Heart right ventricle (tissue), 16 donors: ENCODE measurements around the gene GTF2H4. TPM values are rescaled to one million over a fixed set of nuclear protein-coding genes. Genes with fewer than 3 reads are reported as not detected.

ENCODE experiments used
- ATAC-seq, 8 donors: fragments of 200-7000 bp; cut with Tn5 transposase; one replicate each; pipeline ENCODE4 v1.9.1; 2020; ENCODE audit warnings: mild to moderate bottlenecking in 8 of 8, moderate library complexity in 8 of 8, moderate number of reproducible peaks in 1 of 8
- DNase-seq, 2 donors: peaks; one replicate each; pipeline ENCODE4 v3.0.0-alpha.2; 2020
- H3K27ac ChIP-seq, 10 donors: fragments of 200-600 bp; sonication (generic) in 2 of 10; one replicate each; pipeline versions ENCODE4 v1.5.0 to v1.8.0; 2020 to 2022; ENCODE audit warnings: mild to moderate bottlenecking in 3 of 10
- H3K27me3 ChIP-seq, 7 donors: fragments of 200-600 bp; one replicate each; pipeline ENCODE4 v1.8.0; 2021 to 2022; ENCODE audit warnings: mild to moderate bottlenecking in 2 of 7
- H3K36me3 ChIP-seq, 9 donors: fragments of 200-600 bp; sonication (generic) in 1 of 9; one replicate each; pipeline versions ENCODE4 v1.5.0 to v1.8.0; 2020 to 2022; ENCODE audit warnings: mild to moderate bottlenecking in 2 of 9
- H3K4me1 ChIP-seq, 9 donors: fragments of 200-600 bp; sonication (generic) in 1 of 9; one replicate each; pipeline versions ENCODE4 v1.5.0 to v1.8.0; 2020 to 2022; ENCODE audit warnings: mild to moderate bottlenecking in 4 of 9
- H3K4me3 ChIP-seq, 10 donors: fragments of 200-600 bp; sonication (generic) in 2 of 10; one replicate each; pipeline versions ENCODE4 v1.5.0 to v1.8.0; 2020 to 2022; ENCODE audit warnings: mild to moderate bottlenecking in 7 of 10, moderate library complexity in 2 of 10
- H3K9me3 ChIP-seq, 11 donors: fragments of 200-600 bp in 10 of 11; sonication (generic) in 2 of 11; one replicate each; pipeline versions ENCODE4 v1.5.0 to v1.8.0; 2013 to 2022; ENCODE audit warnings: mild to moderate bottlenecking in 2 of 11, control low read depth in 1 of 11, moderate library complexity in 1 of 11
- CTCF ChIP-seq, 9 donors: fragments of 200-600 bp; sonication (generic) in 2 of 9; IDR thresholded peaks; one replicate each; pipeline versions ENCODE4 v1.5.0 to v1.8.0; 2021 to 2022; ENCODE audit warnings: antibody characterized with exemption in 9 of 9, mild to moderate bottlenecking in 5 of 9, moderate library complexity in 1 of 9
- WGBS, 2 donors: extraction: QIAGEN DNeasy Blood & Tissue Kit; methylation state at CpG; one replicate each; pipeline ENCODE4 v1.1.7; 2013; ENCODE audit warnings: inconsistent platforms in 1 of 2; 5-methylcytosine and 5-hydroxymethylcytosine counted together
- intact Hi-C, 10 donors: fragments of 100-400 bp; cut with DNase I; formaldehyde crosslinking; loops; one replicate each; pipeline versions ENCODE4 v1.11.1 to v1.14.2; 2022
- polyA plus RNA-seq, 2 donors: library from polyadenylated mRNA; stranded (reverse); fragments of 200-250 nt; gene quantifications; one replicate each; pipeline ENCODE4 v1.2.3, GENCODE V29; 2013
- total RNA-seq, 10 donors: library from RNA; stranded (reverse); fragmentation: NEBNext Ultra II Directional in 3 of 10; extraction: Animal tissue kit (Norgen Biotek cat#: 25700) in 3 of 10; gene quantifications; one replicate each; pipeline versions ENCODE4 v1.2.1 to v1.2.4, GENCODE V29; 2021 to 2023
- donor health status: Arrhythmogenic right ventricular cardiomyopathy.
- donor health status: ischemic (EF 13 %, LVEDD 7.1; RV severe dilation, severe dysfunction).
- donor health status: healthy with polysubstance abuse.
- donor health status: DM: no; HTN: yes; CAD: no.
- donor health status: DM: no; HTN: no; CAD: no.
- donor health status: ischemic (EF 25% LVEDD 6.9; RV normal size, moderate dysfunction).
- donor health status: ischemic (EF 25% LVEDD 5.7; RV mildly dilated, moderate dysfunction).
- donor health status: healthy.
- donor health status: DM: yes; HTN: yes; CAD: no.
- donor health status: Ischemic cardiomyopathy.
- donor health status: ischemic (EF 35%, LVEDD 5.7; RV mildly dilated, moderate dysfunction).
- donor health status: nonischemic (EF 11% LVEDD 7.7; RV severe dilation, severe dysfunction).
- donor health status: DM: yes; HTN: yes; CAD: no.
- donor health status: PGD.
- donor health status: ischemic (EF 29% LVEDD 5.4; RV normal size, mild dysfunction).
- donor health status: nonischemic (EF 23%, LVEDD 6.1; RV moderate dilation, normal function).

GTF2H4 gene
- total and polyA plus RNA-seq, 12 donors = 8.3 to 27.0 (median 13.2) TPM

- H3K27me3 ChIP-seq = peaks cover 0 to 82% (median 5%) of the 10 kb centered on the region in 7 donors
- no peaks in the 10 kb centered on the region for H3K9me3 ChIP-seq
- DNase-seq (no peak), ATAC-seq (peak in 5 of 8 donors; percentile 3 to 40 (median 20))
- no peaks in the 10 kb centered on the region for H3K36me3 ChIP-seq
- 60 to 73% methylated on average over 9 of the region's 9 CpGs for WGBS, 2 donors
- peak overlapping the region in 5 of 10 donors; percentile 10 to 47 (median 41) for H3K27ac ChIP-seq
- intact Hi-C loops = no loop called here
- H3K4me3 ChIP-seq = peak overlapping the region in 9 of 10 donors; percentile 30 to 60 (median 51)
- no peak for TF ChIP-seq CTCF (IDR thresholded peaks at IDR 0.05)
- H3K4me1 ChIP-seq = peaks cover 0 to 18% (median 14%) of the 10 kb centered on the region in 9 donors
These were observed 46.8 kb downstream of the GTF2H4 start for GRCh38 chr6:30954631-30955366.

- peaks cover 0 to 85% (median 5%) of the 10 kb centered on the region in 7 donors for H3K27me3 ChIP-seq
- 7 to 10% methylated on average over 46 of the region's 46 CpGs for WGBS, 2 donors
- no peaks in the 10 kb centered on the region for H3K36me3 ChIP-seq
- ATAC-seq = peak; percentile 79 to 94 (median 88)
- peak overlapping the region in 7 of 10 donors; percentile 10 to 47 (median 39) for H3K27ac ChIP-seq
- H3K4me3 ChIP-seq = peak overlapping the region; percentile 25 to 60 (median 50)
- TF ChIP-seq CTCF (IDR thresholded peaks at IDR 0.05) = no peak
- H3K4me1 ChIP-seq = peaks cover 0 to 18% (median 14%) of the 10 kb centered on the region in 9 donors
- intact Hi-C loops = no loop called here
- peak; percentile 58 to 62 for DNase-seq
- no peaks in the 10 kb centered on the region for H3K9me3 ChIP-seq
These were observed 47.5 kb downstream of the GTF2H4 start for GRCh38 chr6:30955367-30956042.

GRCh38 chr6:30957716-30958115 lies 49.7 kb downstream of the GTF2H4 start:
- intact Hi-C loops = no loop called here
- Histone ChIP-seq H3K4me3 (no peak overlapping the region), H3K4me1 (peaks cover 0 to 18% (median 14%) of the 10 kb centered on the region in 9 donors), H3K36me3 (no peaks in the 10 kb centered on the region), H3K27ac (no peak overlapping the region), H3K9me3 (no peaks in the 10 kb centered on the region), H3K27me3 (peaks cover 0 to 85% (median 8%) of the 10 kb centered on the region in 7 donors)
- TF ChIP-seq CTCF (IDR thresholded peaks at IDR 0.05) = no peak
- WGBS, 2 donors = 74 to 77% methylated on average over 2 of the region's 2 CpGs
- no peak for ATAC-seq
- DNase-seq = no peak

- no peaks in the 10 kb centered on the region for H3K36me3 ChIP-seq
- H3K4me3 ChIP-seq = no peak overlapping the region
- ATAC-seq (no peak), DNase-seq (no peak)
- TF ChIP-seq CTCF (IDR thresholded peaks at IDR 0.05) = no peak
- H3K4me1 ChIP-seq = peaks cover 0 to 4% (median under 1%) of the 10 kb centered on the region in 9 donors
- H3K27ac ChIP-seq = no peak overlapping the region
- no peaks in the 10 kb centered on the region for H3K9me3 ChIP-seq
- WGBS, 2 donors = 81 to 83% methylated on average over 9 of the region's 9 CpGs
- H3K27me3 ChIP-seq = peaks cover 0 to 53% (median 8%) of the 10 kb centered on the region in 7 donors
- intact Hi-C loops = no loop called here
These were observed 53.1 kb downstream of the GTF2H4 start for GRCh38 chr6:30960907-30961673.
